Left lung (tissue), 10 donors: Measurements from ENCODE around the gene SCAMP5. TPM values are rescaled to one million over a fixed set of nuclear protein-coding genes. Genes with fewer than 3 reads are reported as not detected.
A peak's percentile ranks its signal among the peaks of the same experiment; 100 is the strongest.

Source experiments
- ATAC-seq: fragments of 200-7000 bp; cut with Tn5 transposase; one replicate; pipeline ENCODE4 v1.9.1; 2020; ENCODE audit warnings: moderate library complexity
- DNase-seq, 4 donors: peaks; one replicate each; pipeline ENCODE4 v3.0.0-alpha.2; 2013 to 2020
- H3K27ac ChIP-seq, 2 donors: fragments of 200-600 bp; sonication (generic) in 1 of 2; one replicate each; pipeline versions ENCODE4 v1.5.0 to v1.8.0; 2020 to 2021
- H3K27me3 ChIP-seq, 2 donors: fragments of 200-600 bp; sonication (generic) in 1 of 2; one replicate each; pipeline versions ENCODE4 v1.5.0 to v1.8.0; 2020 to 2021
- H3K36me3 ChIP-seq, 2 donors: fragments of 200-600 bp; sonication (generic) in 1 of 2; one replicate each; pipeline versions ENCODE4 v1.5.0 to v1.8.0; 2020 to 2021
- H3K4me1 ChIP-seq, 2 donors: fragments of 200-600 bp; one replicate each; pipeline ENCODE4 v1.8.0; 2021
- H3K4me3 ChIP-seq, 2 donors: fragments of 200-600 bp; sonication (generic) in 1 of 2; one replicate each; pipeline versions ENCODE4 v1.5.0 to v1.8.0; 2020 to 2021; ENCODE audit warnings: mild to moderate bottlenecking in 1 of 2
- H3K9me3 ChIP-seq, 2 donors: fragments of 200-600 bp; sonication (generic) in 1 of 2; one replicate each; pipeline versions ENCODE4 v1.5.0 to v1.8.0; 2020 to 2021
- intact Hi-C, 2 donors: fragments of 100-400 bp; cut with DNase I; formaldehyde crosslinking; loops; one replicate each; pipeline versions ENCODE4 v1.11.2 to v1.14.2; 2022
- polyA plus RNA-seq, 6 donors: library from polyadenylated mRNA; unstranded; fragments of 120-200 nt; gene quantifications; one replicate each; pipeline ENCODE4 v1.2.1, GENCODE V29; 2013; ENCODE audit not compliant: insufficient read length in 6 of 6
- total RNA-seq, 2 donors: library from RNA; stranded (reverse); fragmentation: NEBNext Ultra II Directional; extraction: Animal tissue kit (Norgen Biotek cat#: 25700); gene quantifications; one replicate each; pipeline ENCODE4 v1.2.1, GENCODE V29; 2021
- TF ChIP-seq, protein P1 (sequence below), 2 donors: fragments of 200-600 bp; sonication (generic) in 1 of 2; IDR thresholded peaks; one replicate each; pipeline versions ENCODE4 v1.5.0 to v1.8.0; 2021; ENCODE audit warnings: antibody characterized with exemption in 2 of 2
- donor health status: DM: no; HTN: yes; CAD: no.
- donor health status: DM: no; HTN: no; CAD: no.

Gene SCAMP5
- total and polyA plus RNA-seq, 8 donors: 1.9 to 31.3 (median 13.8) TPM

DNA sequence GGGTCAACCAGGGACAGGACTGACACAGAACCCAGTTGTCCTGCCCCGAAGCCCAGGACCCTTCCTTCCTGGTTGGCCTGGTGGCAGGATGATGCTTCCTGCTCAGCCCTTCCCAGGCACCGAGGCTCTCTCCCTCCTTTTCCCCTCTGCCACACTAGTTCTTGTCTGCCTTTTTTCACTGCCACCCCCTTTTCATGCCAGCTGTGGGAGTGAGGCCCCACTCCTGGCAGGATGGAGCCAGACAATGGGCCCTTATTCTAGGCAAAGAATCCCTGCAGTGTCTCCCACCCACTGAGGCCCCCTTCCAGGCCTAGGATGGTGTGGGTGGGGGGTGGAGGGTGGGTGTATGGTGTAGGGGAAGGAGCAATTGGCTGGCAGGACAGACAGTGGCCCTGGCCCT is 1.1 kb upstream of the SCAMP5 start:
- Histone ChIP-seq H3K4me1 (peaks cover 6 to 7% of the 10 kb centered on the region in 2 donors), H3K9me3 (no peaks in the 10 kb centered on the region), H3K36me3 (no peaks in the 10 kb centered on the region), H3K27me3 (peaks cover 0 to 50% of the 10 kb centered on the region in 2 donors), H3K4me3 (no peak overlapping the region), H3K27ac (no peak overlapping the region)
- no peak for ATAC-seq
- TF ChIP-seq, protein P1, sequence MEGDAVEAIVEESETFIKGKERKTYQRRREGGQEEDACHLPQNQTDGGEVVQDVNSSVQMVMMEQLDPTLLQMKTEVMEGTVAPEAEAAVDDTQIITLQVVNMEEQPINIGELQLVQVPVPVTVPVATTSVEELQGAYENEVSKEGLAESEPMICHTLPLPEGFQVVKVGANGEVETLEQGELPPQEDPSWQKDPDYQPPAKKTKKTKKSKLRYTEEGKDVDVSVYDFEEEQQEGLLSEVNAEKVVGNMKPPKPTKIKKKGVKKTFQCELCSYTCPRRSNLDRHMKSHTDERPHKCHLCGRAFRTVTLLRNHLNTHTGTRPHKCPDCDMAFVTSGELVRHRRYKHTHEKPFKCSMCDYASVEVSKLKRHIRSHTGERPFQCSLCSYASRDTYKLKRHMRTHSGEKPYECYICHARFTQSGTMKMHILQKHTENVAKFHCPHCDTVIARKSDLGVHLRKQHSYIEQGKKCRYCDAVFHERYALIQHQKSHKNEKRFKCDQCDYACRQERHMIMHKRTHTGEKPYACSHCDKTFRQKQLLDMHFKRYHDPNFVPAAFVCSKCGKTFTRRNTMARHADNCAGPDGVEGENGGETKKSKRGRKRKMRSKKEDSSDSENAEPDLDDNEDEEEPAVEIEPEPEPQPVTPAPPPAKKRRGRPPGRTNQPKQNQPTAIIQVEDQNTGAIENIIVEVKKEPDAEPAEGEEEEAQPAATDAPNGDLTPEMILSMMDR (IDR thresholded peaks at IDR 0.05): no peak
- intact Hi-C loops: no loop called here
- no peak for DNase-seq

DNA sequence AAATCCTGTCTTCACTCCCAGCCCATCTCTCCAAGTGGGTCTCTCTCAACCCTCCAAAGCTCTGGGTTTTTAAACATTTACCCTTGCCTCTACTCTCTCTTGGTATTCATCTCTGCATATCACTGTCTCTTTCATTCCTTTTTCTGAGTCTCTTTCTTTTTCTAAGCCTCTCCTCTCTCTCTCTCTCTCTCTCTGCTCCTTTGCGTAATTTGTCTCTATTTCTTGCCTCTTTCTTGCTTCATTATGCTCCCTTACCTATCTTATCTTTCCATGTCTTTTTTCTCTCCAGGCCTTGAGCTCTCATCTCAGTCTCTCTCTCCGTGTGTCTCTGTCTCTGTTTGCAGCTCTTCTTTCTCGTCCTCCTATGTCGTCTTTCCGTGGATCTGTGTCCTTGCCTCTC is 678 bp upstream of the SCAMP5 start:
- no peaks in the 10 kb centered on the region for H3K9me3 ChIP-seq
- H3K4me3 ChIP-seq: peak overlapping the region in 1 of 2 donors; percentile 28
- TF ChIP-seq, protein P1 (IDR thresholded peaks at IDR 0.05): no peak
- peaks cover 6 to 7% of the 10 kb centered on the region in 2 donors for H3K4me1 ChIP-seq
- intact Hi-C loops: no loop called here
- no peak for ATAC-seq
- H3K36me3 ChIP-seq: no peaks in the 10 kb centered on the region
- no peak for DNase-seq
- H3K27ac ChIP-seq: no peak overlapping the region
- peaks cover 0 to 50% of the 10 kb centered on the region in 2 donors for H3K27me3 ChIP-seq

DNA sequence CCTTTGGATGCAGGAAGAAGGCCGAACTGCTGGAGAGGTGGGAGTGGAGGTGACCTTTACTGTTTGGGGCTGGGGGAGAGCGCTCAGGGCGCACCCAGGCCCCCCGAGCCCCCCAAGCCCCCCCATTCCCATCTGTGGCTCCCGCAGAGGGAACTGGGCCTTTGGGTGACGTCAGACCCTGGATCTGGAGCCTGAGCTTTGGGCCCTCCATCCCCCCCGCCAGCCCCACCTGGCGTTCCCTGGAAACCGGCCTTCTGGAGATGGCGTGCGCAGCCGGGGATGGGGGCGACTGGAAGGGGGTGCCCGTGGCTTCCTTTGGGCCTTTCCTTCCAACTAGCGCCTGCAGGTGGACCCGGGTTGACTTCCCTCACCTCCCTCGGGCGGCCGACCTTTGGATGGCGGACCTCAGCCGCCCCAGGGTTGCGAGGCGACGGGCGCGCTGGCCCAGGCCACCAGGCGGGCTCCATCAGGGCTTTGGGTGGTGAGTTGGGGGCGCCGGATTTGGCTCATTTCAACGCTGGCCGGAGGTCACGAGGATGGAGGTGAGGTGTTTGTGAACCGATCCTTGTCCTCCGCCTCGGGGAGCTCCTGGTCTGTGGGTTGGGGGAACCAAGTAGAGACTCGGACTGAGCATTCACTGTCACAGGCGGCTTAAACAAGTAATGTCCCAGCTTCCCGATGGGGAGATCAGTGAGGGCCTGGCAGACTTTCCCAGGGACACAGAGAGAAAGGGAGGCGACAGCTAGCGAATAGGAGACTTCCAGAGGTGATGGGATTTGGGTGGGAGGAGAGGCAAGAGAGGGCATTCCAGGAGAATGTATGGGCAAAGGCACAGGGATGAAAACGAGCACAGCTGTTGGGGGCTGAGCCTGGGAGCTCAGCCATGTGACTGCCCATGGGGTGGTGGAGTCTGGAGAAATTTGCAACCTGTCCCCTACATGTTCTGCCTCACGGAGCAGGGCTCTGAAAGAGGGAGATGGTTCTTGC is 709 bp downstream of the SCAMP5 start:
- peaks cover 6 to 7% of the 10 kb centered on the region in 2 donors for H3K4me1 ChIP-seq
- H3K36me3 ChIP-seq: no peaks in the 10 kb centered on the region
- peaks cover 0 to 50% of the 10 kb centered on the region in 2 donors for H3K27me3 ChIP-seq
- H3K27ac ChIP-seq: no peak overlapping the region
- peak overlapping the region; percentile 51 to 69 for H3K4me3 ChIP-seq
- DNase-seq (peak in 1 of 4 donors; percentile 25), ATAC-seq (peak; percentile 30)
- no peaks in the 10 kb centered on the region for H3K9me3 ChIP-seq
- intact Hi-C loops: no loop called here
- TF ChIP-seq, protein P1 (IDR thresholded peaks at IDR 0.05): no peak

DNA sequence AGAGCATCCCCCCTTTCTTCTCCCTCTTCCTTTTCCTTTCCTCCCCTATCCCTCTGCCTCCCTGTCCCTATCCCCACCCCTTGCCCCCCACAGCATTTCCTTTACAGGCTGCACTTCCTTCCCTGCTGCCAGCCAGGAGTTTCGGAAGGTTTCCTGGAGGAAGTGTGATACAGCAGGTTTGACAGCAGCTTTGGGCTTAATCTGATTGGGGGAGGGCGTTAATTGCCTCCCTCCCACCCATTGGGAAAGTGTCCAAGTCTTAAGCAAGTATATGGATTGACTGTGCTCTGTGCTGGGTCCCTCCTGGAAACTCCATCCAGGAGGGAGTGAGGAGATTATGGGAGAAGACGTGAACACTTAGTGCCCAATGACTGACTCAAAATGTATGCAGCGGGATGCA is 1.8 kb downstream of the SCAMP5 start:
- TF ChIP-seq, protein P1 (IDR thresholded peaks at IDR 0.05): no peak
- peaks cover 6 to 7% of the 10 kb centered on the region in 2 donors for H3K4me1 ChIP-seq
- ATAC-seq (no peak), DNase-seq (no peak)
- no peak overlapping the region for H3K27ac ChIP-seq
- H3K9me3 ChIP-seq: no peaks in the 10 kb centered on the region
- no peak overlapping the region for H3K4me3 ChIP-seq
- intact Hi-C loops: no loop called here
- H3K36me3 ChIP-seq: no peaks in the 10 kb centered on the region
- H3K27me3 ChIP-seq: peaks cover 0 to 46% of the 10 kb centered on the region in 2 donors

DNA sequence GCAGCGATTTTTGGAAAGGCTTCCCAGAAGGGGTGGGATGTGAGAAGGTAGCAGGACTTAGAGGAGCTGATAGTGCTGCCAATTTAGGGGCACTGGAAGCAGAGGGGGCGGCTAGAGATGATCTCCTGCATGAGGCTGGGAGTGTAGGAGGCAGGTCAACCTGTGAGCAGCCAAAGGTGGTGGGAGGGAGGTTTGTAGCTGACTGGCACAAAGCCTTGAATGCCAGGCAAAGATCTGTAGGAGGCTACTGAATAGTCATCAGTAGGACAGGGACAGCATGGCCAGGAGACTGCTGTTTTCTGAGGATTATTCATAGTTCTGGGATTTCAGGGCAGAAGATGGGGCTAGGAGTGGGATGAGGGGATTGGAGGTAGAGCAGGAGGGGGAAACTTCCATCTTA is 2.2 kb downstream of the SCAMP5 start:
- H3K4me1 ChIP-seq: peaks cover 6 to 7% of the 10 kb centered on the region in 2 donors
- H3K9me3 ChIP-seq: no peaks in the 10 kb centered on the region
- no peak overlapping the region for H3K4me3 ChIP-seq
- ATAC-seq (no peak), DNase-seq (no peak)
- H3K36me3 ChIP-seq: no peaks in the 10 kb centered on the region
- no peak overlapping the region for H3K27ac ChIP-seq
- TF ChIP-seq, protein P1 (IDR thresholded peaks at IDR 0.05): no peak
- intact Hi-C loops: no loop called here
- peaks cover 0 to 42% of the 10 kb centered on the region in 2 donors for H3K27me3 ChIP-seq
